Posterior vena cava (tissue), 2 donors: Measurements from ENCODE around the gene CDH23. TPM values are rescaled to one million over a fixed set of nuclear protein-coding genes. Genes with fewer than 3 reads are reported as not detected.
A peak's percentile ranks its signal among the peaks of the same experiment; 100 is the strongest.

ENCODE experiments used
- DNase-seq: peaks from one replicate; pipeline ENCODE4 v3.0.0-alpha.2; 2020; ENCODE audit warnings: low spot score
- intact Hi-C, 2 donors: fragments of 100-400 bp; cut with DNase I; formaldehyde crosslinking; loops; one replicate each; pipeline versions ENCODE4 v1.14.1 to v1.14.2; 2022 to 2023
- total RNA-seq, 2 donors: library from RNA; stranded (reverse); fragmentation: NEBNext Ultra II Directional; extraction: Animal tissue kit (Norgen Biotek cat#: 25700); gene quantifications; one replicate each; pipeline ENCODE4 v1.2.1, GENCODE V29; 2021
- donor health status: DM: yes; HTN: yes; CAD: no.
- donor health status: DM: yes; HTN: yes; CAD: no.

Gene CDH23
- total RNA-seq, 2 donors from 2014 or later: 24.5 to 43.0 TPM

DNA sequence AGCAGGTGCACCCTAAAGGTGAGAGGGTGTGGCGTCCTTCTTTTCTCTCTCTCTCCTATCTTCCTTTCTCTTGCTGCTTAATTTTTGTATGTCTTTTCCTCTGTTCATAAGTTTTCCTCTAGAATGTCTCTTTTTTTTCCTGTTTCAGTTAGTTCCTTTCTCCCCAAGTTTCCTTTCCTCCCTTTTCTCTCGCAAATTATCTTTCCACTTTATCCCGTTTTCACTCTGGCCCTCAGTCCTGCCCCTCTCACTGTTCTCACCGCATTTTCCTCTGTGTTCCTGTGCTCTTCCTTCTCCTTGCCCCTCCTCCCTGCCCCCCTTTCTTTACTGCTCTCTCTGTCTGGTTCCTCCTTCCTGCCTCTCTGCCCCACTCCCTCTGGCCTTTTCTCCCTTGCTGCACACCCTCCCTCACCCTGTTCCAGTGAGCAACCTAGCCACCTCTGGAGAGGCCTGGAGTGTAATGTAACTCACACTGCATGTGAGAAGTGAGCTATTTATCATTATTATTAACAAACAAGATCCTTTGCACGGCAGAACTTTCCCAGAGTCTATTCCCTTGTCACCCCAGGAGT, 164.4 kb downstream of the CDH23 start:
- intact Hi-C loops: no loop called here
- DNase-seq: no peak

- intact Hi-C loops: no loop called here
- DNase-seq: no peak
Measured at GRCh38 chr10:71562181-71562580, 165.5 kb downstream of the CDH23 start.

GRCh38 chr10:71562904-71563303, 166.2 kb downstream of the CDH23 start:
- intact Hi-C loops: no loop called here

GRCh38 chr10:71564194-71564820, 167.6 kb downstream of the CDH23 start:
- intact Hi-C loops: no loop called here

More at GRCh38 chr10:71562904-71563303, 166.2 kb downstream of the CDH23 start:
- no peak for DNase-seq

DNA sequence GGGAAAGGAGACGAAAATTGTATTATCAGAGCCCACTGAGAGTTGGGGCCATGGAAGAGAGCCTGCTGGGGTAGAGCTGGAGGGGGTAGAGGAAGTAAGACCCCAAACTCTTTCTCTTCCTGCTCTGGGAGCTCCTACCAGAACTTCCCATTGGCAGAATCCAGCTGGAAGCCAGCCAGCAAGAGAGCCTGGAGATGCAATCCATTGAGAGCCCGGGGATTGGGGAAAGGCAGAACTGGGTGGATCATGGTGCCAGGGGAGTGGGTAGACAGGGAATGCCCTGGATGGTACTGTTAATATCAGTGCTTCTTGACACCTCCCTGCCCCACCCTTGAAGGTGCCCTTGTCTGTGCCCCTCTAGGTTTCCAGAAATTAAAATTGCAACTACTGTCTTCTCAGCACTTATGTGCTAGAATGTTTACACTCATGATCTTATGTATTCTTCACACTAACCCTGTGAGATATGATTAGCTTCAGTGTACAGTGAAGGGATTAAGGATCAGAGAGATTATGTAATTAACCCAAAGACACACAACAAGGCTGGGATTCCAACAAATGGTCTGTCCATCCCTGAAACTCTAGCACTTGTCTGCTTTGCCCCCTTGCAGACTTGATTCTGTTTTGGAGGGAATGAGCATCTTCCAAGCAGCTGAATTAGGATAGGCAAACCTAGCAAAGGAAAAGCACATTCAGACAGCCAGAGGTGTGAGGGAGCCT, 168.7 kb downstream of the CDH23 start:
- intact Hi-C loops: loop anchor here in 1 of 2 donors (5.0 kb wide), 1 partner anchor 168 kb away; the partner anchor contains the start of gene CDH23
- DNase-seq: no peak

More at GRCh38 chr10:71564194-71564820, 167.6 kb downstream of the CDH23 start:
- no peak for DNase-seq

- DNase-seq: no peak
- intact Hi-C loops: loop anchor here in 1 of 2 donors (5.0 kb wide), 1 partner anchor 170 kb away; the partner anchor contains the start of gene CDH23
Measured at GRCh38 chr10:71567006-71567405, 170.3 kb downstream of the CDH23 start.

DNA sequence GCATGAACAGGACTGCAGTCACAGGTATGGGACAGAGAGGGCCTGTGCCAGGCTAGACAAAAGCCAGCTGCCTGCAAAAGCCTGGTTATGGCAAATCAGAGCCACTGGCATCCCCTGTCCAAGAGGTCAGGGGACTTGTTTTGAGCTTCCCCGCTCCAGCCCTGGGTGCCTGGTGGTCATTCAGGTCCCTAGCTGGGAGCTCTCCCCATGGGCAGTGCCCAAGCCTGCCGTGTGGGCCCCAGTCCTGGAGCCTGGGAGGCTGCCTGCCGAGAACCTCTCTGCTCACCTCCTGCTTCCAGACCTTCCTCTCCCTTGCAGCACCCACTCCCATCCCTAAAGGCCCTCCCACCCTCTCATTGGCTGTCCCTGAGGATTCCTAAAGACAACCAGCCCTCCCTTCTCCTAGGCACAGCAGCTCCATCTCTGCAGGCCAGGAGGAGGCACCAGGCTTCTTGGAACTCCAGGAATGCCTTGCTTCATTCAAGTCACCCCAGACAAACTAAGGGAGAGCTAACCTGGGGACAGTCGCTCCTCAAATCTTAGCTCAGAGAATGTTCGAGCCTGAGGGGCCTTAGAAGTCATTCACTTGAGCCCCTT, 172.3 kb downstream of the CDH23 start:
- no peak for DNase-seq
- intact Hi-C loops: loop anchor here (2.0 to 5.0 kb wide), 2 partner anchors 172 kb away; partner anchors contain the start of gene CDH23 (in 2 of the 2)

DNA sequence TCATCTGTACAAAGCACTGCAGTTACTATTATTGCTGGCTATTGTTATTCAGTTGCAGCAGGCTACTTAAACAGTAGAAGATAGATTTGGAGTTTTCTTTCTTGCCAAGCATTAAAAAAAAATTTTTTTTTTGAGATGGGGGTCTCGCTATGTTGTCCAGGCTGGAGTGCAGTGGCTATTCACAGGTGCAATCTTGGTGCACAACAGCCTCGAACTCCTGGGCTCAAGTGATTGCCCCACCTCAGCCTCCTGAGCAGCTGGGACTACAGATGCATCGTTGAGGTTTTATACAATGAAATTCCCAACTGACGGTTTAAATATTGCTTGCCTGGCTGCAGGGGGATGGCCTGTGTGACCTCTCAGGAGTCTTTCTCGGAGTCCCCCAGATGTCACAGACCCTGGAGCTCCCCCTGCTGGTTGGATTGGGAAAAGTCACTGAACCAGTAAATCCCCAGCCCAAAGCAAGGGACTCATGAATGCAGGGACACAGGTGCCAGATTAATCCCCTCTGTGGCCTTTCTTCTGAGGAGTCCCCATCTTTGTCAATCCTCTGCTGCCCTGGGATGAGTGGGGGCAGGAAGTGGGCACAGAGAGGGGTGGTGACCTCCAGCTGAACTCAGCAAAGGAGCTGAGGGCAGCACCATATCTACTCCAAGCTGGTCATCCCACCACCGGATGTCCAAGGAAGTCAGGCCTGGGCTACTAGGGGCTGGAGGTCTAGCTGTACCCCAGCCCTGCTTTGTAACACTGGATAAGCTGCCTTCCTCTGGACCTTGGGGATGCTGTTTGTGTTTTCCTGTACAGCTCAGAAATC, 173.3 kb downstream of the CDH23 start:
- intact Hi-C loops: loop anchor here (2.0 to 10.0 kb wide), 4 partner anchors 173 to 255 kb away; partner anchors contain the start of genes CDH23 (in 2 of the 2) and SLC29A3 (in 1 of the 2)
- DNase-seq: peak; percentile 86

- intact Hi-C loops: loop anchor here (10.0 kb wide), 2 partner anchors 237 to 257 kb away; partner anchors contain the start of gene SLC29A3 (in 1 of the 2)
- no peak for DNase-seq
Measured at GRCh38 chr10:71571460-71572175, 174.9 kb downstream of the CDH23 start.

GRCh38 chr10:71572962-71573361, 176.2 kb downstream of the CDH23 start:
- DNase-seq: no peak
- intact Hi-C loops: loop anchor here (10.0 kb wide), 2 partner anchors 238 to 258 kb away; partner anchors contain the start of gene SLC29A3 (in 1 of the 2)

GRCh38 chr10:71573562-71574518, 177.1 kb downstream of the CDH23 start:
- no peak for DNase-seq
- intact Hi-C loops: loop anchor here (10.0 kb wide), 2 partner anchors 239 to 259 kb away; partner anchors contain the start of gene SLC29A3 (in 1 of the 2)

DNA sequence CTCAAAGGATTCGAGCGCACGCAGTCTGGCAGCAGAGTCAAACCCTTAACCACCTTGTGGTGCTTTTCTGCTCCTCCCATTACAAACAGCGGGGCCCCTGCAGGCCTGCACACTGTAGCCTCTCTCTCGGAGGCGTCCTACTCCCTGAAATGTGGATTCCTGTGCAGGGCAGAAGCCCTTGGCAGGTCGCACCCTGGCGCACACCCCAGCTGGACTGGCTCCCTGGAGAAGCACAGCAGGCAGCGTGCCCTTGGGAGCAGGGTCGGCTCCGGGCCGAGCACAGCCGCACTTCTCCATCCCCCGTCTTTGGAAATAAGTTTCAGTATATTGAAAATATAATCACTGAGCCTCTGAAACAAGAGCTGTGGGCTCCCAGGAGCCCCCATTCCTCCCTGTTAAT, 178.7 kb downstream of the CDH23 start:
- intact Hi-C loops: loop anchor here (10.0 kb wide), 2 partner anchors 241 to 261 kb away; partner anchors contain the start of gene SLC29A3 (in 1 of the 2)
- peak; percentile 80 for DNase-seq

GRCh38 chr10:71575934-71576801, 179.4 kb downstream of the CDH23 start:
- peak; percentile 76 for DNase-seq
- intact Hi-C loops: loop anchor here (10.0 kb wide), 2 partner anchors 241 to 261 kb away; partner anchors contain the start of gene SLC29A3 (in 1 of the 2)

DNA sequence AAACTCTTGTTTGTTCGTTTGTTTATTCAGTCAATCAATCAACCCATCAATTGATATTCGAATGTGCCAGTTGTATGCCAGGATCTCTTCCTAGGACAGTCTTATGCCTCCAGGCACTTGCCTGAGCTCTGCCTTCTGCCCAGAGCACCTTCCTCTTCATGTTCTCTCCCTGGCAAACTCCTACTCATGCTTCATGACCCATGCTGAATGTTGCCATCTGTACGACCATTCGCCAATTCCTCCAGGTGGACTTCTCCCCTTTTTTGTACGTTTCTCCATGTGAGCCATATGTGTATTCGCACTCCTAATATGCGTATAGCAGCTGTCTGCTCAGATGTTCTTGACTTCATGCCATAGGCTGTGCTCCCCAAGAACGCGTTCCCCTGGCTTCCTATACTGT, 180.1 kb downstream of the CDH23 start:
- intact Hi-C loops: loop anchor here (10.0 kb wide), 2 partner anchors 242 to 262 kb away; partner anchors contain the start of gene SLC29A3 (in 1 of the 2)
- DNase-seq: no peak

DNA sequence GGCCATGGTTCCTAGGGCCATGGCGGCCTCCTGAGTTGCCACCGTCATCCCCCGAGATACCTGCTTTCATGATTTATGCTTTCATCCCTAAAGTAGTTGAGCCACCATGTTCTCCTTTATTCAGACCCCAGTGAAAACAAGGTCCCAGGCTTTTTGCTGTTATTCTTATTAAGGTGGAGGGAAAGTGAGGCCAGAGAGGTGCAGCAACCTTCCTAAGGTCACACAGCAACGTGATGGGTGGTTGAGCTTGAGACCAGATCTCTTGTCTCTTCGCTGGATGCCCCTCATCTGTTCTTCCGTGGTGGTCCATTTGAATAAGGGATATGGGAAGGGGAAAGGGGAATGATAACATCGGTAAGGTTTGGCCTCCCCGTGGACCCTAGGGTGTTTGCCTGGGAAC, 180.6 kb downstream of the CDH23 start:
- no peak for DNase-seq
- intact Hi-C loops: loop anchor here (10.0 kb wide), 2 partner anchors 243 to 263 kb away; partner anchors contain the start of gene SLC29A3 (in 1 of the 2)
